ENCODE data around the gene GNB1.
"Not testable (repeated sequence)": the region's sequence is repeated elsewhere in the genome, so short reads cannot be mapped to it uniquely, and the experiment has no call there.

The GNB1 gene

GRCh38 chr1:1738799-1739337 is 152.0 kb downstream of the GNB1 start:
- DNase-seq (ENCODE audit: low spot score), result not testable (repeated sequence)

DNA sequence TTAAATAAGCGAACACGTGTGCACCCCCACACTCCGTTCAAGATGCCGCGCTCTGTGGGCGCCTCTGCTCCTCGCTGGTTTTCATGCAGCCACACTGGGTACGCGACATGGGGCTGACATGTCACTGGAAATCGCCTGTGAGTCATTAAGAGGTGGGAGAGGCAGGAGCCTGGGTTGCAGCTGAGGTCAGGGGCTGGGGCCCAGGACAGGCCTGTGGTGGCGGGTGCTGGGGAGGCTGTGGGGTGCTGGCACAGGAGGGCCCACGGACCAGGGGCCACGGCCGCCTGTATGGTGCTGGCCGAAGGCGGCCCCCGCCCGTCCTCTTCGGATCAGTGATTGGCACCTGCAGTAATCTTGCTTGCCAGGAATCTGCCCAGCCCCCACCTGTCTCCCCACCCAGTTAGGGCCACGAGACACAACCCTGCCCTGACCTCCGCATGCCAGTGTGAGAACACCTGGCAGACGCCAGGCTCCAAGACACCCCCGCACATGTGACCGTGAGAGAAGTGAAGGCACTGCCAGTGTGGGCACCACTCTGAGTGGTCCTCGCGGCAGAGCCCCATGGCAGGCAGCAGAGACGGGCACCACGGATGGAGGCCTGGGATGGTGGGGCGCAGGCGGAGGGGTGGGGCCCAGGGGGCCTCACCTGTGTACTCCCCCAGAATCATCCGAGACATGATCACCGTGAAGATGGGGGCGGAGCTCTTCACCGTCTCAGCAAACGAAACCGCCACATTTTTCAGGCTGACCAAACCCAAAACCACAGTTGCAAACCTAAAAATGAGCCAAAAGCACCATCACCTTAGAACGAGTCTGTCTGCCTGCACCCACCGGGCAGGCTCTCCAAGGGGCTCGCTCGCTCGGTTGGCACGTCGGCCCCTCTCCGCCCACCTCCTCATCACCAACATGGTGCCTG is 153.0 kb downstream of the GNB1 start:
- DNase-seq (ENCODE audit: low spot score), result not testable (repeated sequence)

Measured in kidney capillary endothelial cell (primary cell).